ENCODE results near the gene ISM1.
A peak's percentile ranks its signal among the peaks of the same experiment; 100 is the strongest.

Gene ISM1

DNA sequence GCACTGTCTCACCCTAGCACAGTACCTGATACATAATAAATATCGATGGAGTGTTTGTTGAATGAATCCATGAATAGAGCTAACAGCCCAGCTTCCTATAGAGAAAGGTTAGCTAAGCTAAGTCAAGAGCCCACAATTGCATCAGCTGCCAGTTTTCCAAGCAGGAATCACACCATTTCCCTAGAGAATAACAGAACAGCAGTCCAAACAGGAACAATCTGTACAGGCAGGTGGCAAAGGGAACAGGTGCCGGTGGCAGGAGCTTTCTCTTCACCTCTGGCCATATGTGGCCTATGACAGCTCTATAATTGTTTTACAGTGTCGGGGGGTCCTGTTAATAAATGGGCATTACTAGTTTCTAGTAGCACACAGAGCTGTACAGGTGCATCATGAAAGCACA is 38.8 kb downstream of the ISM1 start:
- DNase-seq = peak; percentile 44 to 74

DNA sequence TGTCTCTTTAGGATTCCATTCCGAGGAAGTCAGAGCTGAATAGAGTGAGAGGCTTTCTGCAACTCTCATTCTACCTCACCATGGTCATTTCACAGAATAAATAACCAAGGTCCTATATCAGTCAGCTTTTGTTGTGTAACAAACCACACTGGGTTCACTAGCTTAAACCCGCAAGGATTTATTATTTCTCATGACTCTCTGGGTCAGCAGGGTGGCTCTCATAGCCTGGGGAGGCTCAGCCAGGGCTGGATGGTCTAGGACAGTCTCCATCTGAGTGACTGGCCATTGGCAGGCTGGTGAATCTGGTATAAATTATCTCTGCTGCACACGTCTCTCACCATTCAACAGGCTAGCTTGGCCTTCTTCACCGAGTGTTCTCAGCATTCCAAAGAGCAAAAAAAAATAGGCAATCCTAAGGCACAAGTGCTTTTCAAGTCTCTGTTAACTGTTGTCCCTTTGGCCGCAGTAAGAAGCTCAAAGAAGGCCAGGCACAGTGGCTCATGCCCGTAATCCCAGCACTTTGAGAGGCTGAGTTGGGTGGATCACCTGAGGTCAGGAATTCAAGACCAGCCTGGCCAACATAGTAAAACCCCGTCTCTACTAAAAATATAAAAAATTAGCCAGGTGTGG is 39.7 kb downstream of the ISM1 start:
- no peak for DNase-seq

DNA sequence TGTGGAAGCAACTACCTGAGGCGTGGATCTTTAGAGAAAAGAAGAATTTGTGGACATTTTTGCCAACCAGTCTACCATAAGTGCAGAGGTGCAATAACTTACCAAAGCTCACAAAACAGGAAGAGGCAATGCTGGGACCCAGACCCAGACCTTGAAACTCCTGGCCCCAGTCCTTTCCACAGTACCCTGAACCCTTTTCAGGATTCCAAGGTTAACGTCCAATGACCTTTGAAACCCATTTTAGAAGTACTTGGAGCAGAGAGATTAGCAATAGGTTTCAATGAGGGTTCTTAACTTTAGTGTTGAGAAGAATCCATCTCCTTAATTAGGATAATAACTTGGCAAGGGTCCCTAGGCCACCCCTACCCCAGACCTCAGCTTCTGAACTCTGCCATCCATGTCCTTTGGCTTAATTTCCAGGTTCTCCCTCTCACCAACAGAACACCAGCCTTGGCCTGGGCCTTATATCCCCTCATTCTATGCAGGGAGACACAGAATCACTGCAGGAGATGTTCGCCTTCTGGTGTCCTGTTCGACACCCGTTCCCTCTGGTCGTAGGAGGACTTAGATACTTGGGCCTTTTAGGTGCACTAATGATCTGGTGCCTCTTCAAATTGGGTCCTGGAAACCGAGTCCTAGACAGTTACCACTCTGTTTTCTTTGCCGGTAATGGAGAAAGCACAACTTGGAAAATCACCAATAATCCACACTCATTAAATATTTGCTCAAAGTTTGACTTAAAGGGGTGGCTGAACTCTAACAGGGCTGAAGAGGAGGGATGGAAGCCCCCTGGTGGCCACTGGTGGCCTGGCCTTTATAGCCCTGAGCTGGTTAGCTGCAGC is 40.6 kb downstream of the ISM1 start:
- DNase-seq = peak; percentile 16 to 31

DNA sequence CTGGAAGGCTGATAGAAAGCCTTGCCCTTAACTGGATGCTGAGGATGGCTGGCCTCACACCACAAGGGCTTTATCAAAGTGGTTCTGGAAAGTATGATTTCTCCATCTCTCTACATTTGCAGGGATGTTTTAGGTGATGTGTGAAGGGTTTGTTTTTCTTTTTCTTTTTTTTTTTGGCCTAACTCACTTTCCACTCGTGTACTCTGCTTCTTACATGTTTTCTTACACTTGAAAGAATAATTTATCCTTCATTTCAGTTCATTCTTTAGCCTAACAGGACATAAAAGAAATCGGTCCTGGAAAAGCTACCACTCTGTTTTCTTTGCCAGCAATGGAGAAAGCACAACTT is 41.2 kb downstream of the ISM1 start:
- no peak for DNase-seq

DNA sequence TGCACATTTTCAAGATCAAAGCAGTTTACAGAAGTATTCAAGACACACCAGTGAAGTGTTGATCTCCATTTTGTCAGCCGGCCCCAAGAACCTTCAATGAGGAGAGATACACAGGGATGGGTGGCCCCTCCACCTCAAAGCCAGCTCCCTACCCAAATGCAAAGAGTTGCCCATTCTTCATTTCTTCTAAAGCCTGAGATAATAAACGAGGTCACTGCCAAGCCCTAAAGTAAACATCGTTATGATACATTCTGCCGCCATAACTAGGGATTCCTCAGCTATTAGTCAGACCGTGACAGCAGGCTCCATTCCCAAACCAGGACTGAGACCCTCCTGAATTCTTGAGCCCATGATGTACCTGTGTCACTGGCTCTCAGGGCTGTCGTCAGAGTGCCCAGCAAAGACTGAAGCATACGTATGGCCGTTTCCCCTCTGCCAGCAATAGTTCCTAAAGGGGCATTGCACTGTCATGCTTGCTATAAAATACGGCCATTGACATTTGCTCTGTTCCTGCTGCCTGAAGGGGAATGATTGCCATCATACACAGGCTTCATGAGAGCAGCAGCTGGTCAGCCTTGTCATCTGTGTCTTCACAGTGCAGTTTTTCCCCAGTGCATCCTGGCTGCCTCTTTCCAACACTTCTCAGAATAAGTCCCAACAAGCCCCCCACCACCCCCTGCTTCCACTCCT is 41.7 kb downstream of the ISM1 start:
- no peak for DNase-seq

DNA sequence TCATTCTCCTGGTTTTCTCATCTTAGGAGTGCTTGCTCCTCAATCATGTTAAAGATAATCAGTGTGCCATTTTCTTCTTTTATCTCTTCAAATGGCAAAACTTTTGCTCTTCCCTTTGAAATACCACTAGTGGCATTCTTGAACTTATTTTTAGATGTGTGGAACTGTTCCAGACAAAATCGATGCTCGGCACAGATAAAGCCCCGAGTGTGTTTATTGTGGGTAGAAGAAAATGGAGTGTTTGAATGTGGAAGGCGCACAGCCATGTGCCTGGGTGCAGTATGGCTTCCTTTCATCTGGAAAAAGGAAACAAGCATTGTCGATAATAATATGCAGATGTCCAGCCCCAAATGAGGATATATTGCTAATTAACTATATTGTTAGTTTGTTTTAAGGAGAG is 42.4 kb downstream of the ISM1 start:
- DNase-seq = no peak

DNA sequence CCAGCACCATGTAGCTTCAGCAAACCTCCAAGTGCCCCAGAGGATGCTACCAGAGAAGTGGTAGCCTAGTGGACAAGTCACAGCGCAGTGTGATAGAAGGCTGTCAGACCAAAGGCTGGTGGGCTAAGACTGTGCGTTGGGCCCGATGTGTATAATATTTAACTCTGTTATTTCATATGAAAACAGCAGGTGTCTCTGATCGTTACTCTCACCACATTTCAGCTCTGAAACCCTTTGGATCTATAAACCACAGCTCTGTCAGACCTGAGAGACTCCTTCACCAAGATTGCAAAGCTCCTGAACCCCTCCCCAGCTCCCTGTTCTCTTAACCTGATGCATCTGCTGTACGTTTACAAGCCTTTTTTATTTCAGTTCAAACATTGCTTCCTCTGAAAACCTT is 43.8 kb downstream of the ISM1 start:
- DNase-seq = no peak

DNA sequence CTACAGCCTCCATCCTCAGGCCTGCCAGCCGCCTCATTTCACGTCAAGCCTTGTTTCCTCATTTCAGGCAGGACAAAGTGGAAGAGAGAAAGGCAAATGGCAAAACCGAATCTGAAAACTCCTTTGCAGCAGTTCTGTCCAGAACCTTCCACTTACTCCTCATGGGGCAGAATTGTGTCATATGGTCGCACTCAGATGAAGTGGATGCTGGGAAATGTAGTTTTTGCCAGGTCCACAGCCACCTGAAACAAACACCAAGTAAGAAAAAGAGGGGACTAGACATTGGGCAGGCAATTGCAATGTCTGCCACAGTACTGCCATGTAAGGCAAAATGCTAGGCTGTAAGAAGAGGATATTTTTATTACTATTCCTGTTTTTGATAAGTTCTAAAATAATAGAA is 44.9 kb downstream of the ISM1 start:
- no peak for DNase-seq

DNA sequence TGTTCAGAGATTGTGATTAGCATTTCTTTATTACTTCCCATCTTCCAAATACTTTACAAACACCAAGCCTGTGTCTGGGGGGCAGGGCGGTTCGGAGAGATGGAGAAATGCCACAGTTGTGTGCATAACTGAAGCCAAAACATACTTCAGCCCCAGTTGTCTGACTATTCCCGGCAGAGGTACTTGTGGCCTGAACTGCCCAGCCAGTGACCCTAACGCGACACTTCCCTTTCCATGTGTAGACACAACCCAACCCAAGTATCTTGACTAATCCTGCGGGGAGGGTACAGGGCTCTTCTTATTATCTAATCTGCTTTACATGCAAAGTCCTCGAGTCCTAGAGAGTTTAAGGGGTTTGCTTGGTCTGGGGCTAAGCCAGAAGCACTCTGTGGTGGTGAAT is 46.2 kb downstream of the ISM1 start:
- DNase-seq = no peak

DNA sequence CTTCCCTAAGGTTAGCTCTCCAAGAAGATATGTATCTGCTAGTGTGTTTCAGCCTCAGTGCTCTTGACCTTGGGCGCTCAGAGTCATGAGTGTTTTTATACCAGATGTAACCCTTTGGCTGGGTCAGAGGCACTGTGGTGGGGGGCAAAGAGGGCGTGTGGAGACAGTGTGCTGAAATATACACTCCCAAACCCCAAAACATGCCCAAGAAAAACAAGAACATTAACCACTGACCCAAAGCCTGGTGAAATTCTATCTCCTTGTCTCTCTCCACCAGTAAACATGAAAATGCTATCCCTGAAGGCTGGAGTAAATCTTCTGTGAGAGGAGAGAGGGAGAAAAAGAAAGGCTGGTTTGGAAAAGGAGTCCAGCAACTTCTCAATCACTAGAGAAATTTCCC is 47.9 kb downstream of the ISM1 start:
- no peak for DNase-seq

DNA sequence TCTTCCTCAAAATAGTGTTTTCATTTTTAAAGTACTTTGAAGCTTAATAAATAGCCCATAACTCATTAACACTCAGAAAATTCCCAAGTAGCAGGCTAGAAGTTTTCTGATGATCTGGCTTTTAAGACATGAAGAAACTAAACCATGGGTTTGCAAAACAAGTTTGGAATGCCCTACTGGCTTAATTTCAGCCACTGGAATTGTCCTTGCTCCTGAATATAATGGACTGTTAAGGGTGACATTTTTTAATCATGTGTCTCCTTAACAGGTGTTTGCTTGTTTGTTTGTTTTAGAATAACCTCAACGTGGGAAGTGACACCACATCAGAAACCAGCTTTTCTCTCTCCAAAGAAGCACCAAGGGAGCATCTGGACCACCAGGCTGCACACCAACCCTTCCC is 49.1 kb downstream of the ISM1 start:
- DNase-seq = no peak

DNA sequence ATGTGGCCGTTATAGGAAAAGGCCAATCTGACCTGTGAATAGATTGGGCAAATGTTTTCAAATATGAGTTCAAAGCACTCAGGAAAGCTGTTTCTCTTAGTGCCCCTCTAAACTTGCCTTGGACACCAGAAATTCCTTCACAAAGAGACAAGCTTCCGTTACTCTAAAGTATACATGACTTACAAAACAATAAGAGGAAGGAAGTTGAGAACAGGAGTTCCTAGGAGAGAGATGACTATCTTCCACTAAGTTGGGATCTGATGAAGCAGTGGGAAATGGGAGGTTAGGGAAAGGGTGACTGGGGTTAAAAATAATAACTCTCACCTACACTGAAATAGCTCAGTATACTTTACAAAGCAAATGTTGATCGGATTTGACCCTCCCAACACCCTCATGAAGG is 50.0 kb downstream of the ISM1 start:
- DNase-seq = no peak

DNA sequence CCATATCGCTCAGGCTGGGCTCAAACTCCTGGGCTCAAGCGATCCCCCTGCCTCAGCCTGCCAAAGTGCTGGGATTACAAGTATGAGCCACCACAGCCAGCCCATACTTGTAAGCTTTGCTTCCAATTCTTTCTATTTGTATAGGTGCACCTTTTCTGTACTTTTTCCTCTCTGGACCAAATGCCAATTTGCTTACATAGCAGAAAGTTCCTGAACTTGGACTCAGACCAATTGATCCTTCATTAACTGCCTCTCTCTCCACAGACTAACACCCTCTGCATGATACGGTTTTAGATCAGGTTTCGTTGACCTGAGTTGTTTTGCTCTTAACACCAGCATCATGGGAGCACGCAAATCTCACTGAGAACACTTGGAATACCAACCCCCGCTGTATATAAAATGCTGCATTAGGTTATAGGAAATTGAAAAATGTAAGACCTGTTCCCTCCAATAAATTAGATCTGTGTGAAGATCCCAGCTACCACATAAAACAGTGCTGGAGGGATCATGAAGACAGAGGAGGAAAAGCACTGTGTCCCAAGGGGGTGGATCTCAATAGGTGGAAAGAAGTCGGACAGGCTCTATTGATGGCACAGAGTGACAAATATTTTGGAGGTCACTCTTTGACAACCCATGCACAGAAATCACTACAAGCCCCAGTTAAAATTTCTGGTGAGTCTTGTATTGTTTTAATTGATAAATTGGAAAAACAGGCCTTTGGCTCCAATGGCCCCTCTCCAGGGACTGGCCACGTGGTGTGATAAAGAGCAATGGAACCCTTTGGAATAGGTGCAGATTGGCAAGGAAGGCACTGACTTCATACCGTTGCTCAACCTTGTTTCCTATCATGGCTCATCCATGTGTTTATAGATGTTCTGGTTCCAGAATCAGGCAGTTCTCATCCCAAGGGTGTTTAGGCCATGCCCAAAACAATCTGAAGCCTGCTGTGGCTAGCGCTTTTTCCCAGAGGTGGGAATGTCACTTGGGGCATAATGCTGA is 51.2 kb downstream of the ISM1 start:
- DNase-seq = no peak

DNA sequence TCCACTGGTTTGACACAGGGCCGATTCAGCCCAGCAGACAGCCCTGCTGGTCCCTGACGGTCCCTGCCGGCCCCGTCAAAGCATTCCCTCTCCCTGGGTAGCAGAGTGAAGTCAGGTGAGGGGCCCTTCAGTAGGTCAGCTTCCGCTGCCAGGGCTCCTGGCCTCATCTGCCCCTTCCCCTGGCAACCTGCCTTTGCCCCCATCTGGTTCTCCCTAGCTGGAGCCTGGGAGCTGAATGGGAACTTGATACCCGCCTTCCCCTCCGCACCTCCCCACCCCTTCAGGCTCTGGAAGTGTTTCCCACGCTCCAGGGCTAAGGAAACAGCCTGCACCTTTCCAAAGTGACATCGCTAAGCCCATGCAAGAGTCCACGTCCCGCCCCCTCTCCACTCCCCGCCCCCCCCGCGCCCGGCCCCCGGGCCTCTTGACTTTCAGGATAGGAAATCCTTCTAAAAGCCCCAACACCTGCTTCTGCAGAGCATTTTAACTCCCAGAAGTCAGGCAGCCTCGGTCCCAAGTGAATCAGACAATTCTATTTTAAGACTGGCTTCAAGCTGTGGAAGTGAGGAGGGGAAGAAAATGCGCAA is 53.3 kb downstream of the ISM1 start:
- DNase-seq = no peak

DNA sequence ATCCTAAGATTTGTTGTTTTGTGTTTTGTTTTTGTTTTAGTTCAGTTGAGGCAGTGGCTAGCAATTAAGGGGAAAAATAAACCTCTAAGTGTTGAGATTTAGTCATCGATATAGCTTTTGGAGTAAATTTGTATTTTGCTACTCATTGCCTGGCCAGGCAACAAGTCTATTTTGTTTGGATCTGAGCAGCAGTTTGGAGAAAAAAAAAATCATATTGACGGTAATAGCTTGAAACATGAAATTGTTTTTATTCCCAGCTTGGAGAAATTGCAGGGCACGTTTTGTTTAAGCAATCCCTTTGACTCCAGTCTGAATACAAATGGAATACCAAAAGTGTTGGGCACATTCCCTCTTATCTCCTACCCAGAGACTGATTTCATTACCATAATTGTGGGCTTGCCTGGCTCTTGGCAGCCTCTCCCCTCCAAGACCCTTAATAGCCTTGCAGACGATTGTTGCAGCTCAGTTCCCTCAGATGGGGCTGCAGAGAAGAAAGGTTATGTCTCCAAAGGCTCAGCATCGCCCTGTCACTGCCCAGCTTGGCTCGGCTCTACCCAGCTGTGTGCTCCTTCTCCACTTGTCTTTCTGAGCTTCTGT is 56.0 kb downstream of the ISM1 start:
- no peak for DNase-seq

DNA sequence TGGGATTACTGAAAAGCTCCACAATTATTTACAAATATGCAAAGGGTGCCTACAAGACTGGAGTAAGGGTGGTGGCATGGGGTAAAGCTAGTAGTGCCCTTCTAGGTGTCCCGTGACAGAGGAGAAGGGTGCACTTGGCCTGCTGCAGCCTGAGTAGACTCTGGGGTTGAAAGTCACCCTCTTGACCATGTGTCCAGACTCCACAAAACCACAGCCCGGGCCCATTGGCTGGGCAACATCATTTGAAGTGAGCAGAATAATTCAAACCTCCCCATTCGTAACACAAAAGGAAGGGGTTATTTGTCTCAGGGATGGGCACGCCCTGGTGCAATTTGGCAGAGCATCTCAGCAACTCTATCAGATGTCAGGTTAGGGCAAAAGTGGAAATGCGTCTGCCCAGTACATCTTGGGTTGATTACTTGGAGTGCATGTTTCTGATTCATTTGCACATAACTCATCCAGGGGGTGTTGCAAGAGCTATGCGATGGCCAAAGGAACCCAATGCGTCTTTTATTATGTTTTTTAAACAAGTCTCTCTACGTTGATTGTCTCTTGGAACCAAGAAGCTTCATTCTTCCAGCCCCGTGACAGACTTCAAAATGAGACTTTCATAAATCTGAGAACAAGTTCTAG is 56.7 kb downstream of the ISM1 start:
- no peak for DNase-seq

DNA sequence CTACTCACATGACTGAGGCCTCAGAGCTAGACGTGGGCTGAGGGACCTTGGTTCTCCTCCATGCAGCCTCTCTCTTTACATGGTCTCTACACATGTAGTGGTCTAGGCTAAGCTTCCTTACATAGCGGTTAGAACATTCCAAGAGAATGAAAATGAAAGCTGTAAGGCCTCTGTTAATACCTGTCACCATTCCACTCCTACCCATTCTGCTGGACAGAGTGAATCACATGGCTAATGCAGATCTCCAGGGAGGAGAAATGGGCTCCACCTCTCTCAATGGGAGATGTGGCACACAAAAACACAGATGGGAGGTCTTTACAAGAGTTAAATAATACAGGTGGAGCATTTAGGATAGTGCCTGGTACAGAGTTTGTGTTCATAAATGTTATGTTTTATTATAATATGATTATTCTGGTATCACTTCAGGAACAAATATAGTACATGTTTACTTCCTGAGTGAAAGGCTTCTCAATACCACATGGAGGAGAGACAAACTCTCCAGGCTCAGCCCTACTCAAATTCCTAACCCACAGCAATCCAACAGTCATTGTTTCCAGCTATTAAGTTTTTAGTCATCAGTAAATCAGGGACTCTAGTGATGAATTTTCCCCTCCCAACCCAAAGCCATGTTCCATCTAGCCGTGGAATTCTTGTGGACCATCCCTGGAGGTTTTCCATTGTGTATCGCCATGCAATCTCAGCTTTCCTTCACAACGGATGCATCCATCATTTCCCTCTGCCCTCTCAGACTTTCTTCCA is 57.9 kb downstream of the ISM1 start:
- DNase-seq = no peak

DNA sequence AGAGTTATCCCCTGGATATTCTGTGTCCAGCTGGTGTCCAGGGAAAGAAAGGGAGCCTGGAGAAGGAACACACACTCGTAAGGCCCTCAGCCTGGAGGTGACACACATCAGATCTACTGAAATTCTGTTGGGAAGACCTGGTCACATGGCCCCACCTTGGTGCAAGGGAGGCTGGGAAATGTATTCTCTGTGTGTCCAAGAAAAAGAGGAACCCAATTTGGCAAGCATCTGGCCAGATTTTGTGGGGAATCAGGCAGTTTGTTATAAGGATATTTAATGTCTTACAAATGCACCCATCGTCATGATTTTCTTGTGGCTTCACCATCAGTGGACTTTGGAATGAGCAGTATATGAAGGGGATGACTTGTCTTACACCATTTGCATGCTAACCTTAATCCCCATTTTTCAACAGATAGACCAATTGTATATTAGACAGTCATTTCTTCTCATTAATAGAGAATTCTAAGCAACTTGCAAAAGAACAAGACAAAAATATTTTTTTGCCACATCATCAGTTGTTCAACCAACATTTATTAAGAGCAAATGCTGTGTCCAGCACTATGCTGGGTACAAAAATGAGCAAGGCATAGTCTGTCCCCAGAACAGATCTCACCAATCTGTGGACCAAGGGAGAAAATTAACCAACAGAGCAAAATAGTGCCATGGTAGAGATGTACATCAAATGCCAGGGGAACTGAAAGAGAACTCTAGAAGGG is 59.7 kb downstream of the ISM1 start:
- no peak for DNase-seq

DNA sequence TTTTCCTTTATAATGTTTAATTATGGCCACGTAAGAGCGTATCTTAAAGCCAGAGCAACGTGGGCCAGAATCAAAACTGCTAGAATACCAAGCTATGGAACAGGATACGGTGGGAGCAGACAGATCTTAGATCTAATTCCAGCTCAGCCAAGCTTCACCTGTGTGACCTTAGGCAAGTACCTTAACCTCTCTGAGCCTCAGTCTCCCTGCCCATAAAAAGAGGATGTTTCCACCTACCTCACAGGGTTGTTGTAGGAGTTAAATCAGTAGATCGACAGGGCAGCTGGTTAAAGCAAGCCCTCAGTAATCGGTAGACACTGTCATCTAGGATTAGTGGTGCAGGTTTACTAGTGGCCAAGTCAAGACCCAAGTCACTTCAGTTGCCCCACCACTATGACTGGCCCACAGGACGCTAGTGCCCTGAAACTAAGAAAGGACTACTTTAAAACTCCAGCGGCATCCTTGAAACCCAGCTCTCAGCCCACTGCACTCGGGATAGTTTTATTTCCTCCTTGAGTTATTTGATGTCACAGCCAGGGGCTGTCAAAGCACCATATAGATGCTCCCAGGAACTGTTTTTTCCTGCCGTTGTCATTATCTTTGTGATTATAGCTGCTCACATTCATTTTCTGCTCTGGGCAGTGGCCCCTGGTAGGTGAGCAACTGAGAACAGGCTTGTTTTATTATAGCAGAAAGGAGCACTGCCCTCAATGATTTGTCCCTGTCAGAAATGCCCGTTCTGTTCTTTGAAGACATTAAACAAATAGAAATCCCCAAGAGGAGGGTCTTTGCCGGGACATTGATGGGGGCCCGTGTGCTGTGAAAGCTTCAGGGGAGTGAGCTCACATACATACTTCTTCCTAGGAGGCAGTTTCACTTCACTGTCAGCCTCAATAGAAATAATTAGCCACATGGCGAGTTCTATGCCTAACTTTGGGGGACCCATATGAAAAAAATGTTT is 63.1 kb downstream of the ISM1 start:
- no peak for DNase-seq

Data from NCI-H2081 (cell line).